GM12875 (cell line): Measurements from ENCODE around the gene ZSCAN26.

Experiments
- H3K4me3 ChIP-seq: one replicate; pipeline ENCODE4 v1.5.1; 2011; ENCODE audit warnings: low read depth, low read length, control low read depth
- TF ChIP-seq, protein P1 (sequence below): IDR thresholded peaks from 2 replicates; pipeline ENCODE4 v1.5.1; 2011; ENCODE audit warnings: low read depth, mild to moderate bottlenecking, control low read depth, inconsistent platforms, low read length, moderate library complexity, borderline replicate concordance; ENCODE audit not compliant: insufficient read depth

The ZSCAN26 gene

DNA sequence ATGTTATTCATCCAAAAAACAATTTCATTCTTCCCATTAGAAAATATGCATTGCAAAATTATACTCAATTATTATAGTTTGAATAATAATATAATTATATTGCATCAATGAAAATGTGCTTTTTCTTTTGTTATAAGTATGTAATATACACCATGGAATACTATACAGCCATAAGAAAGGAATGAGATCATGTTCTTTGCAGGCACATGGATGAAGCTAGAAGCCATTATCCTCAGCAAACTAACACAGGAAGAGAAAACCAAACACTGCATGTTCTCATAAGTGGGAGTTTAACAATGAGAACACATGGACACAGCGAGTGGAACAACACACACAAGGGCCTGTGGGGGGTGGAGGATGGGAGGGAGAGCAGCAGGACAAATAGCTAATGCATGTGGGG is 9.9 kb upstream of the ZSCAN26 start:
- TF ChIP-seq, protein P1, sequence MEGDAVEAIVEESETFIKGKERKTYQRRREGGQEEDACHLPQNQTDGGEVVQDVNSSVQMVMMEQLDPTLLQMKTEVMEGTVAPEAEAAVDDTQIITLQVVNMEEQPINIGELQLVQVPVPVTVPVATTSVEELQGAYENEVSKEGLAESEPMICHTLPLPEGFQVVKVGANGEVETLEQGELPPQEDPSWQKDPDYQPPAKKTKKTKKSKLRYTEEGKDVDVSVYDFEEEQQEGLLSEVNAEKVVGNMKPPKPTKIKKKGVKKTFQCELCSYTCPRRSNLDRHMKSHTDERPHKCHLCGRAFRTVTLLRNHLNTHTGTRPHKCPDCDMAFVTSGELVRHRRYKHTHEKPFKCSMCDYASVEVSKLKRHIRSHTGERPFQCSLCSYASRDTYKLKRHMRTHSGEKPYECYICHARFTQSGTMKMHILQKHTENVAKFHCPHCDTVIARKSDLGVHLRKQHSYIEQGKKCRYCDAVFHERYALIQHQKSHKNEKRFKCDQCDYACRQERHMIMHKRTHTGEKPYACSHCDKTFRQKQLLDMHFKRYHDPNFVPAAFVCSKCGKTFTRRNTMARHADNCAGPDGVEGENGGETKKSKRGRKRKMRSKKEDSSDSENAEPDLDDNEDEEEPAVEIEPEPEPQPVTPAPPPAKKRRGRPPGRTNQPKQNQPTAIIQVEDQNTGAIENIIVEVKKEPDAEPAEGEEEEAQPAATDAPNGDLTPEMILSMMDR: no peak
- no peak overlapping the region for H3K4me3 ChIP-seq

DNA sequence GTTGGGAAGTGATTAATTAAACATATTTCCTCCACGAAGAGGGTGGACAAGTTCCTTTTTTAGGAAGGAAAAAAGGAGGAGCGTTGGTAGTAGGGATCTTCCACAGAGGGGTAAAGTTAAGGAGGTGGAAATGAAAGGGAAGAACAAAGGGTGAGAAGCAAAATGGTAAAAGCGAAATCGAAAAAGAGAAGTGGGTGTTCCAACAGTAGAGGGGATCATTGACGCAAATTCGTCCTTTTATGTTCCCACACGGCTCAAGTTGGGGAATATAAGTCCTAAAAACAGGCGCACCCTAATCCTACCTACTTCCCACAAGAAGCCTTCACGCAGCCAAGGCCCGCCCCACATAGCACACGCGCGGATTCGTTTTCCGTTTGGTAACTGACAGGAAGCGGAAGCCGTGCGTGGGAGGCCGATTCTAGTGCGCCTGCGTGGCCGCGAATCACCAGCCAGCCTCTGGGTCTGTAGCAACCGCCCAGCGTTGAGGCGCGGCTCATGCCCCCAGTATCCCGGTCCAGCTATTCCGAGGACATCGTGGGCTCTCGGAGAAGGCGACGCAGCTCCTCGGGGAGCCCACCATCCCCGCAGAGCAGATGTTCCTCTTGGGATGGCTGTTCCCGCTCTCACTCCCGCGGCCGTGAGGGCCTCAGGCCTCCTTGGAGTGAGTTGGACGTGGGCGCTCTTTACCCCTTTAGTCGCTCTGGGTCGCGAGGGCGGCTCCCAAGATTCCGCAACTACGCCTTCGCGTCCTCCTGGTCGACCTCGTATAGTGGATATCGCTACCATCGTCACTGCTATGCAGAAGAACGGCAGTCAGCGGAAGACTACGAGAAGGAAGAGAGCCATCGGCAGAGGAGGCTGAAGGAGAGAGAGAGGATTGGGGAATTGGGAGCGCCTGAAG is 7.8 kb upstream of the ZSCAN26 start, which contains the start of gene NKAPL:
NKAPL (plus strand) TSS at position 421 of the 901 bp plus-strand sequence; CDS start at position 496, 75 bp downstream.
- H3K4me3 ChIP-seq: peak within 1 kb of the TSS; percentile 18
- TF ChIP-seq, protein P1: no peak

DNA sequence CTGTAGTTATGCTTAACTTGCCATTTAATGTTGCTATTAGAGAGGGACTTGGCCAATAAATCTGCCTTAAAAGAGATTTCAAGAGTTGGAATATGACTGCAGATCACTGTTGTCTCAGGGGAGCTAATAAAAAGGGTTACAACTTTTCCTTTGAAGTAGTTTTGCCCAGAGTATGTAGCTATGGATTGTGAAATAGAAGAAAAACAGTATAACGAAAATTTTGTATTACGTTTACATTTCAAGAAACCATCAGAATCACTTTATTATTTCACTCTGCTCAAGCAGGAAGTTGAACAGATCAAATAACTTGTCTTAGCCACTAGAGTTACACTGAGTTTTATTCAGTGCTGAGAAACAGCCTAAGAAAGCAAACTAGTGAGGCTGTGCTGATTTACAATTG is 3.0 kb upstream of the ZSCAN26 start:
- TF ChIP-seq, protein P1: no peak
- no peak overlapping the region for H3K4me3 ChIP-seq

DNA sequence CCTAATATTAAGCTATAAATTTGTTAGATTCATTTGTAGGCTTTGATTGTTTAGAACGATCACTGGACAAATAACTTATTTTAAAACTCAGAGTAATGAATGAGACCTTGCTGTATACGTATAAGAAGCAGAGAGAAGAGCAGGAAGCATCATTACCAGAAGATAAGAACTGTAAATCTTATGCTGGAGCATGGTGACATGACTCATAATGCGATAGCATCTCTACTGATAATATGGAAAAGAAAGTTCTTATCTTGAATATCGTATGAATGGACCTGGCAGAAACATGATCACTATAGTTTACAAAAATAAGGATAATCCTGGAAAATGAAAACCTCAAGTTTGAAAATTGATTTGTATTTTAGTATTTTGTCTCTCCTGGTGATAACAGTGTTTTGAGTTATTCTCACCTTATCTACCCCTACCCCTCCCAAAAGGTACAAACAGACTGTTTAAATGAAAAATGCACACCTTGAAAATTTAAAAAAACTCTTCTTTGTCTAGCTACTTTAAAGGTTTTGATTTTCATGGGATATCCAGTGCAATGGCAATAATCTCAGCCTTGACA is 2.0 kb upstream of the ZSCAN26 start:
- H3K4me3 ChIP-seq: no peak overlapping the region
- TF ChIP-seq, protein P1: no peak

DNA sequence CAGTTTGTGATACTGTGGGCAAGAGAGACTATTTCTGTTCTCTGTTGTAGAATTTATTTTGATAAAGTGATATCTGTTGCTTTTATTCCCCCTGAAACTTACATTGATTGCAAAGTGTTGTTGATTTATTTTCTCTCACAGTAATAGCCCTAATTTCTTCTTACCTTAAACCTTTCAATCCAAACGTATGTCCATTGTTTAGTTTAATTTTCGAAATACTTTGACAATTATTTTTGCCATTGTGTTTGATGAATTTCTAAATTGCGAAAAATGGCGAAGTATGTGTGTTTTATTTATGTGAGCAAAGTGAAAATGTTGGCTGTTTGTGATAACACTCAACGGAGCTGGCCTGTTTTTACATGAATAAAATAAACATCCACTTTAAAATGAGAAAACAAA is 381 bp upstream of the ZSCAN26 start:
- TF ChIP-seq, protein P1: no peak
- H3K4me3 ChIP-seq: peak overlapping the region; percentile 44

DNA sequence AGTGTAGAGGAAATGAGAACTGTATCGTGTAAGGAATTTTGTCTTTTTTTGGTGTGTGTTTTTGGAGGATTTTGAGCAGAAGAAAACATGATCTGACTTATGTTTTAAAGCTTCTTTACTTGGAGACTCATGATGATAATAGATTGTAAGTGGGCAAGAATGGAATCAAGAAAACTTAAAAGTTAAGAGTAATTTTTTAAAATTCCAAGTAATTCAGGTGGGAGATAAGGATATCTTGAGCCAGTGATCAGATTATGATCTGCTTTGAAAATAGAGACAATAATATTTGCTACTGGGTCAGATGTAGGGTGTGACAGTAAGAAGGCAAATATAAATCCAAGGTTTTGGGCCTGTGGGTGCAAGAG is 734 bp downstream of the ZSCAN26 start:
- TF ChIP-seq, protein P1: no peak
- peak overlapping the region; percentile 44 for H3K4me3 ChIP-seq

DNA sequence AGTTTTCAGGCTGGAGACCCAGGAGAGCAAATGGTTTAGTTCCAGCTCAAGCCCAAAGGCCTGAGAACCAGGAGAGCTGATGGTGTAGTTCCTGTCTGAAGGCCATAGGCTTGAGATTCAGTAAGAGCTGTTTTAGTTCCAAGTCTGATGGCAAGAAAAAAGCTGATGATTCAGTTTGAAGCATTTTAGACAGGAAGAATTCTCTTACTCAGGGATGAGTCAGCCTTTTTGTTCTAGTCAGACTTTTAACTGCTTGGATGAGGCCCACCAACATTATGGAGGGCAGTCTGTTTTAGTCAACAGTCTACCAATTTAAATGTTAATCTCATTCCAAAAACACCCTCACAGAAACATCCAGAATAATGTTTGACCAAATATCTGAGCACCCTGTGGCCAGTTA is 2.5 kb downstream of the ZSCAN26 start:
- TF ChIP-seq, protein P1: no peak
- H3K4me3 ChIP-seq: no peak overlapping the region
